ENCODE results near the gene ZNF780A. TPM values are rescaled to one million over a fixed set of nuclear protein-coding genes. Genes with fewer than 3 reads are reported as not detected.

Gene ZNF780A
- total and polyA plus RNA-seq, 2 of the 8 experiments (the other 6 are each of a cell fraction or from before 2014, with no cell fraction given), result 3.5 to 12.0 TPM

DNA sequence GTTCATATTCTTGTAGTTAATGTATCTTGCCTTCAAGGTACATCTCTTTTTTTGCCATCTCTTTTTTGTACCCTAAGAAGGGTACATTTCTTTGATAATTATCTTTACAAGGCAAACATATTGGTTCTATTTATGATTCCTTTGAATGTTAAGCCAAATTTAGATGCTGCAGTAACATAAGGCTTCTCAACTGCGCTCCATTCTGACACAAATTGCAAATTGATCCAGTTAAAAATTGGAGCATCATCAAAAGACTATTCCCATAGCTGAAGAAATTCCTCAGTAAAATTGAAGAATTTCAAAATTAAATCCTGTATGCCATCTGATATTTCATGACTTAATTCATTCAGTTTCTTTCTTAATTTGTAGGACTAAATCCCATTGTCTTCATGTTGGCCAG, 2.7 kb upstream of the ZNF780A start:
- no peak overlapping the region for H2BK15ac ChIP-seq (ENCODE audit: low read length)
- no peak overlapping the region for H3K56ac ChIP-seq (replicated peaks; ENCODE audit: insufficient read length, low read depth, low read length)
- H3K27me3 ChIP-seq (replicated peaks in 1 of 4; ENCODE audit: control insufficient read depth in 3 of 4, extremely low read depth in 1 of 4, insufficient read depth in 3 of 4, low read length in 3 of 4), result no peaks in the 10 kb centered on the region; a peak in 1 of 7 replicates
- H2AFZ ChIP-seq (ENCODE audit: low read length), result no peak overlapping the region
- FAIRE-seq (no peak), DNase-seq (ENCODE audit: low read depth in 1 of 2, low spot score in 2 of 2) (no peak)
- H3K4ac ChIP-seq (replicated peaks; ENCODE audit: insufficient read length, low read depth, low read length), result no peak overlapping the region
- no peaks in the 10 kb centered on the region for H3K79me1 ChIP-seq (ENCODE audit: low read depth, low read length)
- no peak overlapping the region for H3K18ac ChIP-seq (ENCODE audit: extremely low read depth, low read length)
- H3K4me1 ChIP-seq (replicated peaks in 1 of 4; ENCODE audit: control insufficient read depth in 3 of 4, insufficient read depth in 4 of 4, low read length in 3 of 4), result peaks cover 0 to 2% (median 0%) of the 10 kb centered on the region in 4 experiments; a peak in 1 of 7 replicates
- no peak overlapping the region for H2BK20ac ChIP-seq (ENCODE audit: low read length)
- no peak overlapping the region for H4K5ac ChIP-seq (ENCODE audit: insufficient read length, low read depth, low read length)
- no peak overlapping the region for H3K14ac ChIP-seq (ENCODE audit: insufficient read length)
- ChIA-PET CTCF (ENCODE audit: partially characterized antibody) (no interaction called here), POLR2A (ENCODE audit: partially characterized antibody) (no interaction called here)
- H2BK120ac ChIP-seq (replicated peaks; ENCODE audit: low read depth, low read length), result no peak overlapping the region
- peaks cover 0 to 17% of the 10 kb centered on the region in 2 experiments; a peak in 2 of 4 replicates for H3K79me2 ChIP-seq (ENCODE audit: control insufficient read depth in 1 of 2, insufficient read depth in 2 of 2, low read length in 2 of 2)
- H2BK12ac ChIP-seq (ENCODE audit: low read depth, low read length), result no peak overlapping the region
- H3K27ac ChIP-seq (ENCODE audit: low read depth, low read length), result no peak overlapping the region
- H2BK5ac ChIP-seq (ENCODE audit: low read depth, low read length), result no peak overlapping the region
- no peak overlapping the region for H4K91ac ChIP-seq (replicated peaks; ENCODE audit: insufficient read length, low read length)
- no peaks in the 10 kb centered on the region for H4K20me1 ChIP-seq (replicated peaks in 1 of 2; ENCODE audit: control insufficient read depth in 1 of 2, insufficient read depth in 2 of 2, low read length in 2 of 2)
- no peak overlapping the region for H3K4me2 ChIP-seq (ENCODE audit: insufficient read depth in 1 of 2, low read depth in 2 of 2, low read length in 2 of 2)
- H3K23ac ChIP-seq (ENCODE audit: insufficient read length), result no peak overlapping the region
- no peaks in the 10 kb centered on the region for H3K36me3 ChIP-seq (ENCODE audit: control insufficient read depth in 2 of 4, insufficient read depth in 4 of 4, low read length in 3 of 4)
- H3K4me3 ChIP-seq (ENCODE audit: extremely low read depth in 1 of 4, insufficient read depth in 2 of 4, low read depth in 3 of 4, low read length in 4 of 4), result no peak overlapping the region
- TF ChIP-seq NRF1 (IDR thresholded peaks at IDR 0.05; ENCODE audit: low read depth, low read length) (no peak), PHF8 (conservative IDR thresholded peaks at IDR 0.05; ENCODE audit: low read depth, low read length) (no peak), POLR2A (IDR thresholded peaks at IDR 0.05; ENCODE audit: control extremely low read depth in 1 of 2, low read depth in 2 of 2, low read length in 2 of 2) (no peak), GABPA (IDR thresholded peaks at IDR 0.05; ENCODE audit: borderline replicate concordance, insufficient read depth, low read length) (no peak)
- H3K23me2 ChIP-seq (ENCODE audit: low read depth, low read length), result peaks cover 5% of the 10 kb centered on the region
- no peak overlapping the region for H4K8ac ChIP-seq (ENCODE audit: extremely low read depth, insufficient read depth, low read length)
- WGBS, 2 experiments (ENCODE audit: extremely low coverage in 1 of 2, insufficient coverage in 1 of 2, insufficient read length in 1 of 2, insufficient replicate concordance in 2 of 2, low coverage in 1 of 2, low lambda C conversion rate in 2 of 2, missing lambda C conversion rate in 1 of 2), result 92% methylated on average over 1 of the region's 1 CpG; no CpG with 5 or more reads in 1 of the 2 experiments
- H3K9ac ChIP-seq (replicated peaks in 1 of 4; ENCODE audit: extremely low read depth in 1 of 4, low read depth in 3 of 4, low read length in 3 of 4), result no peak overlapping the region
- no peaks in the 10 kb centered on the region for H3K9me3 ChIP-seq (ENCODE audit: insufficient read depth in 2 of 2, low read depth in 1 of 2, low read length in 1 of 2)
- H2AK5ac ChIP-seq (ENCODE audit: low read depth, low read length), result no peak overlapping the region

Measured in H1 (cell line).